Right forelimb (tissue), 1 donor: ENCODE measurements around the gene CITED1.
A peak's percentile ranks its signal among the peaks of the same experiment; 100 is the strongest.
"Not testable (repeated sequence)": the region's sequence is repeated elsewhere in the genome, so short reads cannot be mapped to it uniquely, and the experiment has no call there.

Source experiments
- DNase-seq: peaks from one replicate; pipeline ENCODE4 v3.0.0-alpha.2; 2018

Gene CITED1, protein sequence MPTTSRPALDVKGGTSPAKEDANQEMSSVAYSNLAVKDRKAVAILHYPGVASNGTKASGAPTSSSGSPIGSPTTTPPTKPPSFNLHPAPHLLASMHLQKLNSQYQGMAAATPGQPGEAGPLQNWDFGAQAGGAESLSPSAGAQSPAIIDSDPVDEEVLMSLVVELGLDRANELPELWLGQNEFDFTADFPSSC

DNA sequence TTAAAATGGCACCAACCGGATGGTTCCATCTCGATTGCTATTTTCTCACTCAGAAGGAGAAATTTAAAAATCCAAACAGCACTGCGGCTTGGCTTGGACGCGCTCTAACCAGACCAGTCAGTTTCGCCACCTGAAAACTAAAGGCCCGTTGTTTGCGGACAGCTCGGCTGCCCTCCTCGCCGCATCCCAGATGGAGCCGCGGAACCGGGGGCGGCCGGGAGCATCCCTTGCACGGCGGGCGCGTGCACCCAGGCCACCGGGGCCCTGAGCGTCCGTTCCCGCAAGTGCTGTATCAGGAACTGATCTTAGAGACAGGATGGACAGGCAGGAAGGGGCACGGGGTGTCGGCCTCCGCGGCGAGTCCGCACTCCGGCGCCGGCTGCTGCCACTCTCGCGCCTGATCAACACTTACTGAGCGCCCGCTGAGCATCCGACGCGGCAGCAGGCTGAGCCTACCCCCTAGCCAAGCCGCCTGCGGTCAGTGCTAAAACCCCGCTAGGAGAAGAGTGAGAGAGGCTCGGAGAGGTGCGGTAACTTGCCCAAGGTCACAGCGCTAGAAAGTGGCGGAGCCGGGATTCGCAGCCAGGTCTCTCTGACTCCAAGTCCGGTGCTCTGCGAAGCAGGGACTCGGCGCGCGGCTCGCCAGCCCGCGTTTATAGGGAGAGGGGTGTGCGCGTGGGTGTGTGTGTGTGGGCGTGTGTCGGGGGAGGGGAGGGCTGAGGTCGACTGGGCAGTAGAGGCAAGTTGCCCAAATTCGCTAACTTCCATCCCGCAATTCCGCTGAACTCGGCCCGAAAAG lies at the start of gene CITED1:
CITED1 (minus strand) TSS at position 629 of the 799 bp plus-strand sequence. CDS start 3,045 bp downstream, outside the sequence.
- DNase-seq, result peak; percentile 55

DNA sequence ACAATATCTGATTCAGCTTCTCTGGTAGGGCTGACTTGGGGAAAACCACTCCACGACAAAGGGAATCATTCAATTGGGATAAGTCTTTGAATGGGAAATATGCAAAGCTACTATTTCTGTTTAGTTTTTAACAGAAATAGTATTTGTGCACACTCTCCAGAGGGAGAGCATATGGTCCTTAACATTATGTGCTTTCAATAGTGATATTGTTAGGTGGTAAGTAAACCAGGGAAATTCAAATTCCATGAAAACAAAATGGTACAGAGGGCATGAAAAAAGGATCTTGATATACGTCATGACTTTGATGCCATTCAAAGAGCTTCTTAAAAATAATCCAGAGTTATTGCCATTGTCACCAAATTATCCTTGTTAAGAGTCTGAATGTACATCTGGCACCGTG lies 47.1 kb upstream of the CITED1 start:
- DNase-seq, result no peak

DNA sequence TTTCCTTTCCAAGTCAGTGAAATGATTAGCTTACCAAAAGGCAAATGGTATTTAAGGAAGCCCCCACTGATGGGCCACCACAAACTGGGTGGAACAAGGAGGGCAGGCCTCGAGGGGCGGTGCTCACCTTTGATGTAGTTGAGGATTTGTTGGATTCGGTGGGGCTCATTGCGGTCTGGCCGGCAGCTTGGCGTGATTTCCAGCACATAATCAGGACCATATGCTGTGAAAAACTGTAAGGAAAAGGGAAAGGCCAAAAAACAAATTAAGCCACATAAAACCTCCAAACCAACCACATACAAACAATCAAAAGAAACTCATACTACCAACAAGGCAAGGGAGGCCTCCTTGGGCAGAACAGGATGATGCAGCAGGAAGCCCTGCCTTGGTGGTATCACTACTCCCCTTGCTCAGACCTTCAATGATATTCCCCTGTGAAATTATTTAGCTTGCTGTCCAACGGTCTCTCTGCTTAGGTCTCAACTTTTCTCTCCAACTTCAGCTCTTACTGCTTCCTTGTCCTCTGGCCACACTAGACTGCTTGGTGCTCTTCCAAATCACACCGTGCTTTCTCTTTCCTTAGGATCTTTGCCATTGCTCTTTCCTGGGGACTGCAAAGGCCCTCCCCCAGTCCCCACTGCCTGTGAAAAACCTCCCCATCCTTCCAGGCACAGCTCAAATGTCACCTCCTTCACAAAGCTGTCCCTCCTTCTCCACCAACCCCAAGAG lies 46.1 kb upstream of the CITED1 start:
- peak; percentile 72 for DNase-seq

- DNase-seq, result no peak
These were observed 43.5 kb upstream of the CITED1 start for GRCh38 chrX:72349190-72349589.

DNA sequence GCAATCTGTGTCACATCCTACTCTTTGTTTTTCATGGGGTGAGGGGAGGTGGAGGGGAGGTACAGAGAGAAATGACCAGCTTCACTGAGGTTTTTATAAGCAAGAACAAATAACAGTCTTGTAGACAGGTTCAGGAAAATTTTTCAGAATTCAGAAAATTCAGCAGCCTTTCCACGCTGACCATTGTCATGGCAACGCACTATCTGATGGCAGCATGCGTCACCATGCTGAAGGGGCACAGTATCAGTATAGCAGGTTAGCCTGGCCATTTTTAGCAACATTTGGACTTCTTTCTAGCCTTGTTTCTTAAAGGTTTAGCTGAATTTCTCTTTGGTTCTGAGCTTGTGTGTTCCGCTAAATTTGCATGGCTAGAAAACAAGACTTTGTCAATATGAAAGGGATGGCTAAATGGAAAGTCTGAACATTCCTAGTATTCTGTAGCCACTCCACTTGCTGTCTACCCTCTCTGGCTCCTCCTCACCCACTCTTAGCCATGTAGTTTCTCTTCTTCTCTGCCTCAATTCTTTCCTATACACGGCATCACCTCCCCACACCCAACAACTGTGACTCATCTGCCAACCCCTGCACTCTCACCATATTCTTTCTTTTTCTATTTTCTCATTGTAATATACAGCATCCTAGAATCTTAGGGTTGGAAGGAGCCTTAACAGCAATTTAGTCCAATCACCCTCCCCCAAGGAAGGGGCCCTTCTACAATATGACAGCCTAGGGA lies 42.7 kb upstream of the CITED1 start:
- DNase-seq, result no peak

DNA sequence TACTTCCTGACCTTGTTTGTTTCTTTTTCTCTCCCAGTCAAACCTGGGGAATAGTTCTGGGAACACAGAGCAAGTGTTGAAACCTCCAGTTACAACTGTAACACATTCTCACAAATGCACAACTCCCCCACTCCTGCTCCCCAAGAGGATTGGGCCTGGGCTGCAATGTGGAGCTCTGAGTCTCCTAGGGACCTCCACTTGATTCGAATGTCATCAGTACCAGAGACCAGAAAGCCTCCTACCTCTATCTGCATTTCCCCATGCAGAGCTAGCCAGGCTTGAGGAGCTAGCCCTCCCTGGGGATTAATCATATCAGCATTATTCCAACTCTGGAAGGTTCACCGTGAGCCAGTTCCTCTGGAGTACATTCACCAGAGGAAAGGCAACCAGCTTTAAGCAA lies 41.7 kb upstream of the CITED1 start:
- DNase-seq, result no peak

DNA sequence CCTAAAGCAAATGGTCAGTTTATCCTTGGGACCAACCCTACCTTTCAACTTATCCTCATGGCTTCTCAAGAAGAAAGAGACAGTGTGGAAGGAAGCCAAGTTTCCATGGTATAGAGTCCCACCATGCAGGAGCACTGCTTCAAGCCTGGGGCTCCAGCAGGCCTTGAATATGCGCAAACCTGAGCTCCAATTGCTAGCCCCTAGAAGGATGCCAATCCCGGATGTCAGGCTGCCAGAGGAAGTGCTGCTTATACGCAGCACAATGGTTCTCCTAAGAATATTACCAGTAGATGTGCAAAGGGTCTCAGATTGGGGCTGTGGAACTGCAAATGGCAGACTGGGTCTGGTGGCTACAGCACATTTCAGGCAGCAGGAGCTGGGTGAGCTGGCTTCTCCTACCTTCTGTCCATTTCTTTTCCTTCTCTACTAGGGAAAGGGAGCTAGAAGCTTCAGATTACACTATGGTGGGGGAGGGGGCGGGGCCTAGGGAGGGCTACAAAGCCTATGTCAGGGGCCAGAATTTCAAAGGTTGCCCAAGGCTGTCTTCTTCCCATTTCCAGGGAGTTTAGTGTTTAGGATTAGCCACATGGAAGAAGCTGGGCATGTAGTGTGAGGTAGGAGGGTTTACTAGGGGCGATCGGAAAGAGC lies 40.7 kb upstream of the CITED1 start:
- no peak for DNase-seq

DNA sequence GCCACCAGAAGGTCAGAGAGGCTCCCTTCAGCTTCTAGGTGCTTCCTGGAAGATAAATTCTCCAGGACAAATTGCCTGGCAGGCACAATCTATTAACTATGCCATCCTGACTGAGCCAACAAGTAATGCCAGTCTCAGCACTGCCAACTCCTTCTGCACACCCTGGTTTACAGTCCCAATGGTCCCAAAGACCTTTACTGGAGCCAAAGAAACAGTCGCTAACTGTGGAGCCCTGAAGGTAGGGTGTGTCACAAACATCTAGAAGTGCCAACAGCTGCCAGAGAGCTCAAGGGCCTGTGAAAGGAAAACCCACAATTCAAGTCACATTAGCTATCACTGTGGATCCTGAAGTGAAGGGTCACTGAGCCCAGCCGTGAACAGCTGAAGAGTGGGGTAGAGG lies 34.9 kb upstream of the CITED1 start:
- no peak for DNase-seq

GRCh38 chrX:72340041-72340440 lies 34.3 kb upstream of the CITED1 start:
- no peak for DNase-seq

GRCh38 chrX:72330131-72330530 lies 24.4 kb upstream of the CITED1 start:
- DNase-seq, result no peak

GRCh38 chrX:72326605-72327300 lies 21.0 kb upstream of the CITED1 start:
- DNase-seq, result no peak

DNA sequence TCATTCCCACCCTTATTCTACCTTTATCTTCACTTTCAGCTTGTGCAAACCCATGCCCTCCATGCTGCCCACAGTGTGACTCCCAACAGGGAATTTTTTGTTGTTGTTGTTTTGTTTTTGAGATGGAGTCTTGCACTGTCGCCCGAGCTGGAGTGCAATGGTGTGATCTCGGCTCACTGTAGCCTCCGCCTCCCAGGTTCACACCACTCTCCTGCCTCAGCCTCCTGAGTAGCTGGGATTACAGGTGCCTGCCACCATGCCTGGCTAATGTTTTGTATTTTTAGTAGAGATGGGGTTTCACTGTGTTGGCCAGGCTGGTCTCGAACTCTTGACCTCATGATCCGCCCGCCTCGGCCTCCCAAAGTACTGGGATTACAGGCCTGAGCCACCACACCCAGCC lies 13.9 kb upstream of the CITED1 start:
- DNase-seq, result not testable (repeated sequence)

GRCh38 chrX:72317139-72317538 lies 11.4 kb upstream of the CITED1 start:
- no peak for DNase-seq

GRCh38 chrX:72316408-72317110 lies 10.8 kb upstream of the CITED1 start:
- DNase-seq, result peak; percentile 59

DNA sequence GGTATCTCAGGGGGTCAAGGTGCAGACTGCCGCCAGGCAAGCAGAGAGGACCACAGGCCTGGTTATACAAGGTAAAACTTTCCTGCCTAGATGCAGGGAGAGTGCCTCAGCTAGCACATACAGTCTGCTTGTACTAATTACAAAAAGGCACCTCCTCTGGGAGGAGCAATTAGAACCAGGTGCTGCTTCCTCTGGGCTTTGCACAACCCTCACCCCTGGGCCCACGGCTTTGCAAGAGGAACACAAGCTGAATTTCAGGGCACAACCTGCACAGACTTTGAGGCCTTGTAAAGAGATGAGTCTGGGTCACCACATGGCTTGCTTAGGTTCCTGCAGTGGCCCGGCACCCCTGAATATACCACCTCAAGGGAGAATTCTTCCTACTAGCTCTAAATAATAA lies 9.2 kb upstream of the CITED1 start:
- DNase-seq, result no peak

DNA sequence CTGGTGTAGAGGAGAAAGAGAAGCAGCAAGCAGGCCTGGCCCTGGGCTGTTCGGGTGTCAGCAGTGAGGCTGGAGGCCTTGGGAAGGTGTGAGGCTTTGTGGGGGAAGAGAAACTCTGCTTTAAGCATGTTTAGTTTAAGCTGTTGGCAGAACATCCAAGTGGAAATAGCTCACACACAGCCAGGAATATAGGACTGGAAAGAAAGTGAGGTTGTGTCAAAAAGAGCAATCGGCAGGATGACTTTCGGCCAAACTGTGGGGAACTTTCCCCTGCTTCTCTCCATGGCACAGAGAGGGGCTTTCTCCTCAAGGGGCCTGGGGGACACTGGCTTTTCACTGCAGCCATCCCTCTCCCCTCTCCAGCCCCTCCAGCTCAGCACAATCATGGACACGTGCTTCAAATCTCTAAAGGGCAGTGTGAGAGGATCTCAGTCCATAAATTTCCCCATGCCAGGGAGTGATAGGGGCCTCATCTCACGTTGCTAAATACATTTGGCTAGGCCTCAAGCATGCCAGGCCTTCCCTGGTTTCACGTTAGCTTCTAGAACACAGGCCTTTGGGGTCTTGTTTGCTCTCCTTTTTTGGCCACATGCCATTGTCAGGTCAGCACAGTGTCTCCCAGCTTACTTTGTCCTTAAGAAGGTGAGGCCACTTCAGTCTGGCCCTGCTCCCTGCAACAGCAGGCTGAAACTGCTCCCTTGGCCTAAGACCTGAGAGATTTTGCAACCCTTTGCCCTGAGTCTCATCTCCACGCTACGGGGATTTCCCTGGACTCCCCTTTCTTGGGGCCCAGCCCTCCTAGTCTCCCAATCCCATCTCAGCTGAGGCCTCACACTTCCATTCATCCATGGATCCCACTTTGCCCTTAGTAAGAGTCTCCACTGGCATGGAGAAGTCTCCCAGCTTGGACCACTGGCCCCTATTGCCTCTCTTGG lies 8.3 kb upstream of the CITED1 start:
- peak; percentile 55 for DNase-seq

GRCh38 chrX:72312311-72312940 lies 6.7 kb upstream of the CITED1 start:
- no peak for DNase-seq

DNA sequence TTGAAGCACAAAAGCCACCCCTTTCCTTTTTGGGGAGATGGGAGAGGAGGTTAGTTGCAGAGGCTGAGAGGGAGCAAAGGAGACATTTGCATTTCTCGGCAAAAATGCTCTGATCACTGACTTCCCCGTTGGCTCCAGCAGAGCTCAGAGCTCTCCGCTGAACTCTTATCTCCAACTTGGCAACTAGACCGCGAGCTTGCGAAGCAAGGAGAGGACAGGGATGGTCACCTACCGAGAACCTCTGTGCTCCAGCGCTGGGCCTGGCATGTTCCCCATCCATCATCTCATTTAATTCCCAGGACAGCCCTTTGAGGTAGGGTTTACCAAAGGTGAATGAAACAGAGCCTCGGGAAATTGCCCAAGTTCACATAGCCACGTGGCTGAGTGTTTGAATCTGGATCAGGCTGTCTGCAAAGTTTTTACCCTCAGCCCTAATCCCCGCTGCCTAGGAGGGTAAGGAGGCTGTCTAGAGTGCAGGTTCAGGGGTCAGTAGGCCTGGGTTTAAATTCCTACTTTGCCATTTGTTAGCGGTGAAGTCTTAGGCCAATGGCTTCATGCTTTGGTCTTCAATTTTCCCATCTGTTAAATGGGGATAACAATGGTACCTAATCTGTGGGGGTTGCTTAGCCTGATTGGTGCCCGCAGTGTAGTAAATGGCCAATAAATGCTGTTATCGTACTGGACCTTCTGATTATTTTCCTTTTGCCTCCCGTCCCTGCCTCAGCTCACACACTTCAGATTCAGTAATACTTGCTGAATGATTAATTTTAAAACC lies 3.8 kb upstream of the CITED1 start:
- no peak for DNase-seq
